H7 (cell line): ENCODE results near the gene DPF3. TPM values are rescaled to one million over a fixed set of nuclear protein-coding genes. Genes with fewer than 3 reads are reported as not detected.
A peak's percentile ranks its signal among the peaks of the same experiment; 100 is the strongest.

Experiments
- DNase-seq: peaks from one replicate; pipeline ENCODE4 v3.0.0; 2012
- H3K27me3 ChIP-seq: 2 replicates; pipeline ENCODE4 v1.6.0; 2011; ENCODE audit warnings: mild to moderate bottlenecking, low read length; ENCODE audit not compliant: control insufficient read depth, insufficient read depth
- H3K36me3 ChIP-seq: replicated peaks from 2 replicates; pipeline ENCODE4 v1.5.1; 2011; ENCODE audit warnings: low read length; ENCODE audit not compliant: control insufficient read depth, insufficient read depth
- H3K4me3 ChIP-seq: 2 replicates; pipeline ENCODE4 v1.5.1; 2011; ENCODE audit warnings: low read depth, mild to moderate bottlenecking, control low read depth, low read length, moderate library complexity; ENCODE audit not compliant: insufficient read depth
- total RNA-seq: library from RNA; depleted of rRNA; stranded (reverse); fragments of >200 nt; shearing (Covaris generic); gene quantifications from 2 replicates; pipeline ENCODE4 v1.2.3, GENCODE V29; 2014; rRNA removed

The DPF3 gene
- 0.55 and 0.59 TPM in 2 replicates for total RNA-seq

DNA sequence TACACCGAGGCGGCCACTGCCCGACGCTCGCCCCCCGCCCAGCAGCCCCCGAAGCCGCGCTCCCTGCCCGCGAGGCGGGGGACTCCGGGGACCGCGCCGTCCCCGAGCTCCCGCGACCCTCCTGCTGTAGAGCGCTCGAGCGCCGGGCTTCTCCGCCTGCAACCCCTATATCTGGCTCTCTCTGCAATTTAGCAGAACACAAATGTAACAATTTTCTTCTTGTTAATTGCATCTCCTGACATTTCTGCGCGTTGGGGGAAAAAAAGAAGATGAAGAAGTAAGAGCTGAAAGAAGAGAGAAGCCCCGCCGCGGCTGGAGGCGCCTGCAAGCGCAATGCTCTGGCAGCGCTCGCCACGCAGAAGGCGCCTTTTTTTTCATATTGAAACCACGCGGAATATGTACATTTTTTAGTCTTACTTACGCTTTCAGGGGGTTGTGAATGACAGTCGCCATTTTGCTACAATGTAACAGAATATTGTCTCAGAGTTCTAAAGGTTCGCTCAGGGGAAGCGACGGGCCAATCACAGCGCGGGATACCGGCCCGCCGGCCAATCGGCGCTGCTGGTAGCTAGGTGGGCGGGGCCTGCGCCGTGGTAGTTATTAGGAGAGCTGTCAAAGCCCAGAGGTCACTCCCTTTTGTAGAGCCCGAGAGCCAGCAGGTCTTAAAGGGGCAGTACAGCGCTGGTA lies at the start of gene DPF3:
DPF3 (minus strand) TSS at position 466 of the 687 bp plus-strand sequence; CDS start at position 453, 13 bp downstream.
- Histone ChIP-seq H3K36me3 (no peaks in the 10 kb centered on the region), H3K27me3 (peaks cover 54% of the 10 kb centered on the region), H3K4me3 (peak within 1 kb of the TSS; percentile 57)
- peak; percentile 95 for DNase-seq

DNA sequence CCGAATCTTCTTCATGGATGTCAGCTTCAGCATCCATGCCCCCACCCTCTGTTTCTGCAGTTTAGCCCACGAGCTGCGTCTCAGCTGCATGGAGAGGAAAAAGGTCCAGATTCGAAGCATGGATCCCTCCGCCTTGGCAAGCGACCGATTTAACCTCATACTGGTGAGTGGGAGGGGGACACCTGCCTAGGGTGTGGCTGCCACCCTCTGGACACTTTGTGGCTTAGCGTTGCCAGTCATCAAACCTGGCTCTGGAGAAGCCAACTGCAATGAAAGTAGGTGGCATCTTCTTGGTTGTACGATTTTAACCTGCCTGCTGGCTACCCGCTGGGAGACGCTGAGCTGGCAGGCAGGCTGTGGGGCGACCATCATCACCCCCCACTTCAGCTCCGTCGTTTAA lies 49.0 kb upstream of the DPF3 start:
- DNase-seq, result peak; percentile 68
- Histone ChIP-seq H3K4me3 (no peak overlapping the region), H3K36me3 (peaks cover 12% of the 10 kb centered on the region), H3K27me3 (no peaks in the 10 kb centered on the region)

DNA sequence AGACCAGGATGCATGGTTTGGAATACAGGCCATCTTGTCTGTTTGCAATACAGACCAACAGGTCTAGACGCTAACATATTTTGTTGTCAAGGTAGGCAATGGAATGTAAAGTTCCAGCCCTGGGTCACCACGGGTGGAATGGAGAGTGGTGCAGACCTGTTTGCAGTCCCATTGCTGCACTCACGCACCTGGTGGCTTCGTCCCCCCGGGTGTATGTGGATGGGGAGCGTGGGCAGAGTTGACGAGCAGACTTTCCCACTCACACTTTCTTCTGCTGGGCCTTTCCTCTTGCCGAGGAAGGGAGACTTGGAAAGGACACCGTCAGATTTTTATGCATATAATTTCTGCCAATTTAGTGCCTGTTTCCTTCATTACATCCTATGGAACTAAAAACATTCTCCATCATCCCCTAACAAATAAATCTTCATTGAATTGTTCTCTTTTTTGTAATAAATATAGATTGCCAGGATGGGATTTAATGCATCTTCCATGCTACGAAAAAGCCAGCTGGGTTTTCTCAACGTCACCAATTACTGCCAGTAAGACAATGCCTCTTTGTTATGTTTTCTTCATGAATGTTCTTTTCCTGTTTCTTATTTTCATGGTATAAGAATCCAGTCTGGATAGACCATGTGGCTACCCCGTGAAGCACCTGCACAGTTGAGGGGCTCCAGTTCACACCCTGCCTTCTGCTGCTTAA lies 47.5 kb upstream of the DPF3 start:
- no peak overlapping the region for H3K4me3 ChIP-seq
- DNase-seq, result no peak
- H3K36me3 ChIP-seq, result peaks cover 10% of the 10 kb centered on the region
- H3K27me3 ChIP-seq, result no peaks in the 10 kb centered on the region

DNA sequence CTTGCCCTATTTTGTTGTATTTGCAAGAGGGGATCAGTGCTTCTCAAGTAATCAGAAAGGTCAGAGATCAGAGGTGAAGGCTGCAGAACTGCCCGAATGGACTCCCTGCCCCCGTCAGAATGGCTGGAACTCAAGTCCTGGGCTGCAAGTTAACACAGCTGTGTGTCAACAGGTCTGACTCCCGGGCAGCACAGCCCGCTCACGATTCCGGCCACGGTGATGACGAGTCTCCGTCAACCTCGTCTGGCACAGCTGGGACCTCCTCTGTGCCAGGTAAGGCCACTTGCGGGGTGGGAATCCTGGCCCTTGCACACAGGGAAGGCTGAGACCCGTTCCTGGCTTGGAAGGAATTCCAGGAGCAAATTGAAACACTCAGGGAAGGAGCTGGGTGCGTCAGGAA lies 45.7 kb upstream of the DPF3 start:
- Histone ChIP-seq H3K4me3 (no peak overlapping the region), H3K27me3 (no peaks in the 10 kb centered on the region), H3K36me3 (peaks cover 10% of the 10 kb centered on the region)
- DNase-seq, result no peak

DNA sequence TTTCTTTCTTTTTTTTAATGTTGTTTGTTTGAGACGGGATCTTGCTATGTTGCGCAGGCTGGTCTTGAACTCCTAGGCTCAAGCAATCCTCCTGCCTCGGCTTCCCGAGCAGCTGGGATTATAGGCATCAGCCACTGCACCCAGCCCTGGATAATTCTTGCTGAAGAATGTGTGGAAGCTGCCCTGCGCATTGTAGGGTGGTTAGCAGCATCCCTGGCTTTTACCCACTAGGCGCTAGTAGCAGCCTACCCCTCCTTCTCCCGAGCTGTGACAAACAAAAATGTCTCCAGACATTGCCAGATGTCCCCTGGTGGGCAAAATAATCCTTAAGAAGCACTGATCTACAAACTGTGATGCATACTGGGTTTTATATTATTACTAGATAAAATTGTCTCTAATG lies 39.0 kb upstream of the DPF3 start:
- no peak for DNase-seq
- Histone ChIP-seq H3K36me3 (no peaks in the 10 kb centered on the region), H3K4me3 (no peak overlapping the region), H3K27me3 (no peaks in the 10 kb centered on the region)

DNA sequence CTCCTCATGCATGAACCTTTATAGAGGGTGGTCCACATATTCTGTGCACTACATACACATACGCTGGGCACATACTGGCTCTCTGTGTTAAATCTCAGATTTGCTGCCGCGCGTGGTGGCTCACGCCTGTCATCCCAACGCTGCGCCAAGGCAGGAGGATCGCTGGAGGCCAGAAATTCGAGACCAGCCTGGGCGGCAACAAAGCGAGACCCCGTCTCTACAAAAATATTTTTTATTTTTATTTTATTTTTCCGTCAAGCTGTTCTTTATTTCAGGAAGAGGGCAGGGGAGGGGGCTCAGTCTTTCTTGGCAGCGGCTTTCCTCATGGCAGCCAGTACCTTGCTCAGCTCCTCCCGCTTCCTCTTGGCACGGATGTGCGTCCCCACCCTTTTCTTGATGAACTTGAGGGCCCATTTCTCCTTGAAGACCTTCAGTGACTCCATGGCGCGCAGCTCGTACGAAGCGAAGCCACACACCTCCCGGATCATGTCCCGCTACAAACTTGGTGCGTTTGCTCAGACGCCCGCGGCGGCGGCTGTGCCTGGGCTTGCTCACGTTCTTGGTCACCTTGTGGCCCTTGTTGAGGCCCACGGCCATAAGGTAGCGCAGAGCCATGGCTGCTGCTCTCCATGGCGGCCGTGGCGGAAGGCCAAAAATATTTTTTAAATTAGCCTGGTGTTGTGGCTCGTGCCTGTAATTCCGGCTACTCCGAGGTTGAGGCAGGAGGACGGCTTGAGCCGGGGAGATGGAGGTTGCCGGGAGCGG lies 35.6 kb upstream of the DPF3 start:
- DNase-seq, result no peak
- Histone ChIP-seq H3K27me3 (peaks cover 4% of the 10 kb centered on the region), H3K4me3 (no peak overlapping the region), H3K36me3 (no peaks in the 10 kb centered on the region)

DNA sequence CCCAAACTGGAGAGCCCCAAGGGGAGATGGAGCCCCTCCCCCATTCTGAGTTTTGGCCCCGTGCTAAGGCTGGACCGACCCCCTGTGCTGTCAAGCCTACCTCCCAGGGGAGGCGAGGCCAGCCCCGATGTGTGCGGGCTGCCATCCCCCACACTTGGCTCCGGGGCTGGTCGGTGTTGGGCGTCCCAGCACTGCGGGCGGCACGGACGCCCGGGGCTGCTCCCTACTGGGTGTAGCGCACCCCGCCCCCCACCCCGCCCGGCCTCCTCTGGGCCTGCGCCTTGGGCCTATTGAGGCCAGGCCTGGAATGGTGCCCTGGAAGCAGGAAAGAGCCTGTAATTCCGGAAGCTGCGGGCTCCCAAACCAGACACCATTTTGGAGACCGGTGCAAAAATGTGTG lies 35.0 kb upstream of the DPF3 start:
- peaks cover 4% of the 10 kb centered on the region for H3K27me3 ChIP-seq
- no peaks in the 10 kb centered on the region for H3K36me3 ChIP-seq
- no peak overlapping the region for H3K4me3 ChIP-seq
- DNase-seq, result peak; percentile 56

DNA sequence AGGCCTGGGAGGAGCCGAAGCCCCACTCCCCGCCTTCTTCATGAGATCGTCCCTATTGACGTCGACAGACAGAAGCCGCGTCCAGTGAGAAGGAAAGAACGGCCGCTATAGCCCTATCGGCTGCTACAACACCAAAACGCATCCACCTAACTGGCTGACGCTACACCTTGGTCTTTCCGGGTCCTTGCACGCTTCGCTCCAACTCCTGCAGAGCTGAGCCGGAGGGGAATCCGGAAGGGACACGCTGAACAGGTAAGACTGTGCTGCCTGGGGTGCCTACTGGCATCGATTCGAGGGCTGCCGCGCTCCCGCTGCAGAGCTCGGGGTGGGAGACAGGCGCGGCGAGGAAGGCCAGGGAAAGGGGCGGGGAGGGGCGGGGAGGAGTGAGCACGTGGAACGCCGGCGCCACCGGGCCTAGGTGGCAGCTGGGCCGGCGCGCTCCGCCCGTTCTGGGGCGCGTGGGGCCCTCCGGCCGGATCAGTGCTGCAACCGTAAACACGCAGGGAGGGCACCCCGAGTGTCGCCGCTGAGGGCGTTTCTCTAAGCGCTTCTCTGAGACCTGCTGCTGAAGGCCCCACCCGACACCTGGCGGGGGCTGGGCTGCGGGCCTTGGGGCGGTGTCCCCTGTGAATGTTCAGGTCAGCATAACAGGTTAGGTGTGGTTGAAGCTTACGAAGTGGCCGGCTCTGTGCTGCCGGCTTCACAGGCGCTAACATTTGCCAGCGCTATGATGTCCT lies 32.6 kb upstream of the DPF3 start, which contains the start of gene DCAF4:
DCAF4 (plus strand) TSS at position 173 of the 737 bp plus-strand sequence. CDS start 11,515 bp downstream, outside the sequence.
- Histone ChIP-seq H3K27me3 (peaks cover 4% of the 10 kb centered on the region), H3K4me3 (peak within 1 kb of the TSS; percentile 83), H3K36me3 (no peaks in the 10 kb centered on the region)
- DNase-seq, result peak; percentile 98

DNA sequence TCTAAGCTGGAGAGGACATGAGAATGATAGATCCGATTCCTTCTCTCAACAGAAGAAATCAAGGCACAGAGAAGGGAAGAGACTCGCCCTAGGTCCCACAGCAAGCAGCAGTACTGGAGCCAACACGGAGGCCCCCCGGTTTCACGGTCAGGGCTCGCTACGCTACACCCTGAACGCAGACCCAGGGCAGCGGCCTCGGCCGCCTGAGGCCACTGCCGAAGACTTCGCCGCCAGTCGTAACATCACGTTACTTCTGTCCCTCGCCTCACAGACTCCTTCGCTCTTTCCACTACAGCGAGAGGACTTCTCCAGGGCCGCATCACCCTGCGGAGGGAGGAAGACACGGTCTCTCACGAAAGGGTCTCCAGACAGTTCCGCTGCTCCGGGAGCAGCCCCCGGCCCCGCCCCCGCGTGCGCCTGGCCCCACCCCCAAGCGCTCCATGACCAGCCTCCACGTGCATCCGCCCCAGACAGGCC lies 32.0 kb upstream of the DPF3 start:
- Histone ChIP-seq H3K36me3 (no peaks in the 10 kb centered on the region), H3K4me3 (peak overlapping the region; percentile 83), H3K27me3 (peaks cover 4% of the 10 kb centered on the region)
- no peak for DNase-seq

DNA sequence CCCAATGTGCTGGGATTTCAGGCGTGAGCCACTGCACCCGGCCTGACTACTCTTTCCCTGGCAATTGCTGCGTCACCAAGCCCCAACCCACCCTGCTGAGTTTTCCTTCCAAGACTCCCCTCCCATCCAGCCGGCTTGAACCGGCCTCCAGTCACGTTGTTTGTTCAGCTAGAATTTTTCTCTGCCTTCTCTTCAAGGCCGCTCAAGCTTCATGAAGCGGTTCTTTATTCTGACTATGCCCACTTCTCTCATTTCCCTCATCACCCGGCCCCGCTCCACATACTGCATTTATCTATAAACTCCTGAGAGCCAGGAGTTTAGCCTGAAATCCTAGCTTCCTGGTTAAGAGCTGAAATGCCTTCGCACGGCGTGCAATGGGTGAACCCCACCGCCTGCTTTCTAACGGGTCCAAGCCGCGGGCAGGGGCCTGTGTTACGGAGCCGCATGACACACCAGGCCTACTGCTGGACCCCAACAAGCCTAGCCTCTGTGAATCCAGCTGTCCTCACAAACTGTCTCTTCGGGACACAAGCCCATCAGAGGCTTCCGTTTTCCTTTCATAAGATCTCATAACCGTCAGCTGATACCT lies 31.4 kb upstream of the DPF3 start:
- Histone ChIP-seq H3K36me3 (no peaks in the 10 kb centered on the region), H3K4me3 (no peak overlapping the region), H3K27me3 (peaks cover 4% of the 10 kb centered on the region)
- DNase-seq, result no peak

DNA sequence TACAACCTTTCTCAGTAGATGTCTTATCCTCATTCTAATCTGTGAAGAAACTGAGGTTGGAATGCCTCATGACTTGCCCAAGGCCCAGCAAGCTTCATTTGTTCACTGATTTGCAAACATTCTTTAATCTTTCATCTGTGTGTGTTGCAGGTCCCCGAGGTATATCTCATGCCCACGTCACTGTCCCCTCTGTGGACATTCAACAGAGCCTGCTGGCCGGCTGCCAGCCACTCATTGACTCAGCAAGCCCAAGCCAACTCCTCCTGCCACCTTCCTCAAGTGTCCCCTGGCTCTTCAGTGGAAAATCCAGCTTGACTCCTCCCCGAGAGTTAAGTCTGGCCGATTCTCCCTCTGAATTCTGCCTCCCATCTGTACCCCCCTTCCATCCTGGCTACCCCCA lies 30.4 kb upstream of the DPF3 start:
- H3K27me3 ChIP-seq, result peaks cover 4% of the 10 kb centered on the region
- no peak for DNase-seq
- H3K36me3 ChIP-seq, result no peaks in the 10 kb centered on the region
- no peak overlapping the region for H3K4me3 ChIP-seq

DNA sequence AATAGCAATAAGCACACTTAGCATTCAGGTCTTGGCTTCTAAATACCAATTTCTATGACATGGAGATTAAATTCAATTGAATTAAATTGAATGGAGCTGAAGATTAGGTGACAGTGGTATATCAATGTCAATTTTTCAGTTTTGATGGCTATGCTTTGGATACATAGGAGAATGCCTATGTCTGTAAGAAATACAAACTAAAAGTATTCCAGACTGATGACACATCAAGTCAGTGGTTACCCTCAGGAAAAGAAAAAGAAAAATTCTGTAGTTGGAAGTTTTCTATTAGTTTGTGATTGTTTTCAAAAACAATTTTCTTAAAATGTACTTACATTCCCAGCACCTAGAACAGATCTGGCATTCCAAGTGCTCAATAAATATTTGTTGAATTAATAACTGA lies 27.5 kb upstream of the DPF3 start:
- peaks cover 4% of the 10 kb centered on the region for H3K27me3 ChIP-seq
- no peak overlapping the region for H3K4me3 ChIP-seq
- no peaks in the 10 kb centered on the region for H3K36me3 ChIP-seq
- no peak for DNase-seq

DNA sequence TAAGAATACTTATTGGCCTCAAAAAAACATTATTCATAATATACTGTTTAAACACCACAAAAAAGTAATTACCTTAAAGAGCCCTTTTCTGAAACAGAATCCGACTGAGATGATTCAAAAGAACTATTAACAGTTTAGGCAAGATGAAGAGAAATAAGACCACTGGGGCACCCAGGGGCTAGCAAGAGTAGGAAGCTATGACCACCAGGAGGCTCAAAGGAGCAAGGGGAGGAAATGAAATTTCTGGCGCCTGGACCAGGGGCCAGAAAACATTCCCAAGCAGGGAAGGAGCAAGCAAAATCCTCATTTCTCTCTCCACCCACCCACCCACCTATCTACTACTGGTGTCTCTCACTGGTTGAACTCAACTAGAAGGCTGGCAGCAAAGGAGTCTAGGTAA lies 26.1 kb upstream of the DPF3 start:
- Histone ChIP-seq H3K36me3 (no peaks in the 10 kb centered on the region), H3K4me3 (no peak overlapping the region), H3K27me3 (peaks cover under 1% of the 10 kb centered on the region; the same call in 1 of the 2 replicates)
- DNase-seq, result peak; percentile 61
